Spinal cord (tissue), 10 donors: ENCODE measurements around the gene ATP10A. TPM values are rescaled to one million over a fixed set of nuclear protein-coding genes. Genes with fewer than 3 reads are reported as not detected.
A peak's percentile ranks its signal among the peaks of the same experiment; 100 is the strongest.

Source experiments
- DNase-seq, 6 donors: peaks; one replicate each; pipeline versions ENCODE4 v3.0.0 to v3.0.0-alpha.2; 2013 to 2015; ENCODE audit warnings: low spot score in 6 of 6, low read depth in 4 of 6
- H3K27ac ChIP-seq: one replicate; pipeline ENCODE4 v1.5.1; 2013; ENCODE audit warnings: low read depth, low read length, control low read depth
- H3K27me3 ChIP-seq: one replicate; pipeline ENCODE4 v1.6.1; 2013; ENCODE audit warnings: low read length; ENCODE audit not compliant: control insufficient read depth, insufficient read depth
- H3K36me3 ChIP-seq: one replicate; pipeline ENCODE4 v1.6.1; 2013; ENCODE audit warnings: low read length; ENCODE audit not compliant: control insufficient read depth, insufficient read depth
- H3K4me1 ChIP-seq: one replicate; pipeline ENCODE4 v1.6.1; 2013; ENCODE audit warnings: low read length; ENCODE audit not compliant: control insufficient read depth, insufficient read depth
- H3K4me3 ChIP-seq: one replicate; pipeline ENCODE4 v1.5.1; 2013; ENCODE audit warnings: low read depth, low read length, control low read depth
- H3K9me3 ChIP-seq: one replicate; pipeline ENCODE4 v1.6.1; 2013; ENCODE audit warnings: low read length; ENCODE audit not compliant: control insufficient read depth, insufficient read depth
- WGBS: methylation state at CpG from one replicate; pipeline ENCODE4 v1.1.5; 2013; ENCODE audit warnings: missing lambda C conversion rate; ENCODE audit not compliant: insufficient coverage; 5-methylcytosine and 5-hydroxymethylcytosine counted together
- polyA plus RNA-seq, 2 donors: library from polyadenylated mRNA; unstranded; fragments of 120-200 nt; gene quantifications; one replicate each; pipeline ENCODE4 v1.2.1, GENCODE V29; 2013; ENCODE audit not compliant: insufficient read length in 2 of 2
- total RNA-seq, 2 donors: library from RNA; depleted of rRNA in 1 of 2; stranded (reverse); fragments of 120-200 nt in 1 of 2; fragments of >200 nt in 1 of 2; gene quantifications; one replicate each; pipeline versions ENCODE4 v1.2.3 to v1.2.4, GENCODE V29; 2013 to 2014
- donor health status: healthy.

The ATP10A gene
- total and polyA plus RNA-seq, 4 donors, result 3.6 to 5.4 (median 4.4) TPM

DNA sequence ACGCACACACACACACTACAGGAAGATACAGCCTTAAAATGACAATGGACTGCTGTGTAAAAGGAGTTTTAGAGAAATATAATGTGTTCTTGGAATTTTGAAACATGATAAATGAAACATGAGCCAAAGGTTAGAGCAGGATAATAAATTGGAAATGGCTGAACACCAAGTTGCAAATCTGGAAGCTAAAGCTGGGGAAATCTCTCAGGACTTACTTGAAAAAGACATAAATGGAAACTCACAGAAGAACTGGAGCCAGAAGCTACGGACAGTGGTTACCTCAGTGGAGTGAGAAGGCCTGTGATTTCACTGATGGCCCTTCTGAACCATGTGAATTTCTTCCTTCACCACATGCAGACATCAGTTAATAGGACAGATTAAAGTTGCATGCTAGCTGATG lies 37.3 kb upstream of the ATP10A start:
- Histone ChIP-seq H3K27me3 (no peaks in the 10 kb centered on the region), H3K36me3 (no peaks in the 10 kb centered on the region), H3K4me3 (no peak overlapping the region), H3K27ac (no peak overlapping the region), H3K4me1 (no peaks in the 10 kb centered on the region), H3K9me3 (no peaks in the 10 kb centered on the region)
- WGBS, result no CpG with 5 or more reads among the region's 2 CpGs
- DNase-seq, result no peak

DNA sequence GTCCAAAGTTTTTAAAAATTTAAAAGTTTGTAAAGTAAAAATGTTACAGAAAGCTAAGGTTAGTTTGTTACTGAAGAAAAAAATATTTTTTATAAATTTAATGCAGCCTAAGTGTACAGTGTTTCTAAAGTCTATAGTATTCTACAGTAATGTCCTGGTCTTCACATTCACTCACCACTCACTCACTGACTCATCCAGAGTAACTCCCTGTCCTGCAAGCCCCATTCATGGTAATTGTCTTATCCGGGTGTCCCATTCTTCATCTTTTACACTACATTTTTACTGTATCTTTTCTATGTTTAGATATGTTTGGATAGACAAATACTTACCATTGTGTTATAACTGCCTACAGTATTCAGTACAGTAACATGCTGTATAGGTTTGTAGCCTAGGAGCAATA lies 36.7 kb upstream of the ATP10A start:
- WGBS, result no CpG with 5 or more reads among the region's 1 CpG
- H3K4me1 ChIP-seq, result no peaks in the 10 kb centered on the region
- H3K9me3 ChIP-seq, result no peaks in the 10 kb centered on the region
- H3K27me3 ChIP-seq, result no peaks in the 10 kb centered on the region
- no peak overlapping the region for H3K27ac ChIP-seq
- H3K4me3 ChIP-seq, result no peak overlapping the region
- no peaks in the 10 kb centered on the region for H3K36me3 ChIP-seq
- no peak for DNase-seq

DNA sequence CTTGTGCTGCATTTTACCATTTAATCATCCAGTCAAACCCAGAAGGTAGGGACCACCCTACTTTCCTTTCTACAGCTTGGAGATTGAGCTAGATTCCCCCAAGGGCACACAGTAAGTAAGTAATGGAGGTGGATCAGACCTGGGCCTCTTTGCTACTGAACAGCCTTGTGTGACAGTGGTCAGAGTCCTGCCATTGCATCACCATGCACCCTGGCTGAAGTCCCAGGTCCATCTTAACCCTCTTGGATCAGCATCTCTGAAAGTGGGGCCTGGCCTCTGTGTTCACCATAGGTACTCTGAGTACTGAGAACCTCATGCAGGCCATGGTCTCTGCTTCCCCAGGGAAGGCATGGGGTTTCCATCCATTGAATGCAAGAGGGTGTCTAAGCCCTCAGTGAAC lies 34.5 kb upstream of the ATP10A start:
- H3K4me3 ChIP-seq, result no peak overlapping the region
- no peaks in the 10 kb centered on the region for H3K36me3 ChIP-seq
- peaks cover 1% of the 10 kb centered on the region for H3K4me1 ChIP-seq
- H3K27me3 ChIP-seq, result no peaks in the 10 kb centered on the region
- no peak overlapping the region for H3K27ac ChIP-seq
- no peaks in the 10 kb centered on the region for H3K9me3 ChIP-seq
- no peak for DNase-seq

DNA sequence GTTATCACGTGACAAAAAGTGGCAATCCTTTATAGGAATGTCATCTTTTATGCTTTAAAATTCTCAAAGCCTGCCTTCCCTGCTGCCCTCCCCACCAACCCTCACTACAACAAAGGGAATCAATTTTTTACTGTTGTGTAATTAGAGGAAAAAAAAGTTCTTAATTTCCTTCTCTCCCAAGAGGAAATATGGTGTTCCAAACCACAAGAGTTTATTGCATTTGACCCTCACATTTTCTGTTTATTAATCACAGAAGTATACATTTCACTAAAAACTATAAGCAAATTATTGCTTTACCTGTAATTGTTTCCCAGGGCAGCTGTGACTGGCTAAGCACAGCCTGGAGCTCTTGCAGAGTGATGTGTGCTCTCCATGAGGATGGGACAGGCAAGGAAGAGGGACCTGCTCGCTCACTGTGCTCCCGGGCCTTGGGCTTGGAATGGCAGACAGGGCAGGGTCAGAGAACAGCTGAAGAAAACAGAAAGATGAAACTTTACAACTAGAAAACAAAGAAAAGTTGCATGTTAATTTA lies 31.3 kb upstream of the ATP10A start:
- DNase-seq, result no peak
- no CpG with 5 or more reads among the region's 3 CpGs for WGBS

DNA sequence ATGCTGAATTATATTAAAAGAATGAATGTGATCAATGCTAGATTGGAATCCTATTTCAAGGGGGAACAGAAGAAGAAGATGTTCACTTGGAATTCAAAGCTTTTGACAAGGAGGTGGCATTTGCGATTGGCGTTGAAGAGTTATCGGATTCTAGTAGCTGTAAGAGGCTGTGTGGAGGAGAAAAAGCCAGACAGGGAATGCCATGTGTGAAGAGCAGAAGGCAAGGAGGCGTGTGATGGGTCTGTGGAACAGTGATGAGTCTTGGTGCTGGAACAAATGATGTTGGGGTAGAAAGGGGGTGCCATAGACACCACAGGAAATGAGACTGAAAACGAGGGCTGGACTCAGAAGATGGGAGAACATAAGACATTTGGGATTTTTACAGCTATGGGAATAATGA lies 30.5 kb upstream of the ATP10A start:
- H3K4me3 ChIP-seq, result no peak overlapping the region

More for the DNA sequence above, 31.3 kb upstream of the ATP10A start:
- Histone ChIP-seq H3K4me3 (no peak overlapping the region), H3K9me3 (no peaks in the 10 kb centered on the region), H3K4me1 (peaks cover 3% of the 10 kb centered on the region), H3K27me3 (no peaks in the 10 kb centered on the region), H3K27ac (no peak overlapping the region), H3K36me3 (no peaks in the 10 kb centered on the region)

DNA sequence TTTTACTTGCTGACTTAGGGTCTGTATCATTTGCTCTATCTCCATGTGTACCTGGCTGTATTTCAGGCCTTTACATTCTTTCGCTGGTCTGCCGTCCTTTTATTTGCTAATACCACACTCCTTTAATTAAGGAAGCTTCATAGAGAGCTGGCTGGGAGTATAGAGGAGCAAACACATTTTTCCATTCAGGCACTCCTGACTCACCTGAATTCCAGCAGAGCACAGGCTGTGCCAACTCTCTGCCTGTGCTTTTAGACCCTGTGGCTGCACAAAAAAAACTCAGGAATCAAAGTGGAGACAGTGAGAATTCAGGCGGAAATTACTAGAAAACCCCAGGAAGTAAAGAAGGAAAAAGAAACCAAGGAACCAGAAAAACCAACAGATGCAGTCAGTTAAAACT lies 29.0 kb upstream of the ATP10A start:
- DNase-seq, result no peak
- Histone ChIP-seq H3K4me1 (peaks cover 3% of the 10 kb centered on the region), H3K27me3 (no peaks in the 10 kb centered on the region), H3K27ac (no peak overlapping the region), H3K9me3 (no peaks in the 10 kb centered on the region), H3K4me3 (no peak overlapping the region), H3K36me3 (no peaks in the 10 kb centered on the region)
- 0% methylated on average over 1 of the region's 3 CpGs for WGBS

More for the DNA sequence above, 30.5 kb upstream of the ATP10A start:
- DNase-seq, result no peak
- Histone ChIP-seq H3K27me3 (no peaks in the 10 kb centered on the region), H3K9me3 (no peaks in the 10 kb centered on the region), H3K4me1 (peaks cover 3% of the 10 kb centered on the region), H3K27ac (no peak overlapping the region), H3K36me3 (no peaks in the 10 kb centered on the region)
- 92% methylated on average over 5 of the region's 5 CpGs for WGBS

DNA sequence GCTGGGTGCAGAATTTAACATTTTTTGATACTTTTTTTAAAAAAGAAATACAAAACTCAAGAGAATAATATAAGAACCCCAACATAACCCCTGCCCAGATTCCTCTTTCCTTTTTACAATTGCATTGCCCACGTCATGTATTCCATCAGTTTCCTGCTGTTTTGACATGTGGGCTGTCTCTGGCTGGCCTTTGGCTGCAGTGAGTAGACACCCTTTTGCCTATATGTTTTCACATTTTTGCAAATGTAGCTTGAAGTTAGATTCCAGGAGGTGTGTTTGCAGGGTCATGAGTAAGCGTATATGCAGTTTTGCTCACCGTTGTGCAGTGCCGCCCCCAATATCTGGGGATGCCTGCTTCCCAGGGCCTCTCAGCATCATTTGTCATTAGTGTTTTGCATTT lies 28.0 kb upstream of the ATP10A start:
- Histone ChIP-seq H3K4me1 (peaks cover 3% of the 10 kb centered on the region), H3K27ac (no peak overlapping the region), H3K4me3 (no peak overlapping the region), H3K9me3 (no peaks in the 10 kb centered on the region), H3K27me3 (no peaks in the 10 kb centered on the region), H3K36me3 (no peaks in the 10 kb centered on the region)
- DNase-seq, result no peak
- 83% methylated on average over 4 of the region's 4 CpGs for WGBS

DNA sequence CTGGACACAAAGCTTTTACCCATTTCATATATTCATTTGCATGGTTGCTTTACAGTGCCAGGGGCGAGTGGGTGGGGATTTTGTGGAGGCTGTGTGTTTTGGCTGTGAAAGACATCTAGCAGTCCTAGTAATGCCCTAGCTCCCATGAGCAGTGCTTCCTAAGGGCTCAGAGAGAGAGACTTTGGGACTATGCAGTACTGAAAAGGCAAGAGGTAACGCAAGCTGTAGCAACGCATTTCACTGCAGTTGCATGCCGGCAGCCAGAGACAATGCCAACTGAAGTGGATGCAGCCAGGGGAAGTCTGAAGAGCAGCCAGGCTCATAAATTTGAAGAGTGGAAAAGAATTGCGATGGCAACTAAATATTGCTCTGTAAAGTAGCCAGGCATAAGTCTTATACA lies 27.4 kb upstream of the ATP10A start:
- DNase-seq, result peak in 3 of 6 donors; percentile 8 to 79 (median 54)
- WGBS, result 22% methylated on average over 3 of the region's 5 CpGs
- H3K4me1 ChIP-seq, result peaks cover 3% of the 10 kb centered on the region
- H3K4me3 ChIP-seq, result no peak overlapping the region
- H3K27me3 ChIP-seq, result no peaks in the 10 kb centered on the region
- no peaks in the 10 kb centered on the region for H3K9me3 ChIP-seq
- no peak overlapping the region for H3K27ac ChIP-seq
- no peaks in the 10 kb centered on the region for H3K36me3 ChIP-seq

DNA sequence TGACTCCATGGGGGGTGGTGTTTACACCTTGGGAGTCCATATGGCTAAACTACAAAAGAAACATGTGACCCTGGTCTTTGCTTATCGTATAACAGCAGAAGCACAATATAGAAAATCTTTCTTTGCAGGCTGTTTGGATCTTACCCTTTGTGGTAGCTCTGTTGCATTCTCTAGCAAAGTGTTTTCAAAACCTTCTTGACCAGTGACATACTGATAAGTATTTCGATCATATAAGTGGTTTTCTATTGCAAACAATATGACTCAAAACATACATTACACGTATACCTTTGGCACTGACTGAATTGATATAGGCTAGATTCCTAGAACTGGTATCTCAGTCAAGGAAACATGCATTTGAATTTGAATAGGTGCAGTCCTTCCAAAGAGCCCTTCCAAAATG lies 24.7 kb upstream of the ATP10A start:
- no peak for DNase-seq
- Histone ChIP-seq H3K4me1 (peaks cover 3% of the 10 kb centered on the region), H3K36me3 (no peaks in the 10 kb centered on the region), H3K4me3 (no peak overlapping the region), H3K9me3 (no peaks in the 10 kb centered on the region), H3K27me3 (no peaks in the 10 kb centered on the region), H3K27ac (no peak overlapping the region)
- no CpG with 5 or more reads among the region's 3 CpGs for WGBS

DNA sequence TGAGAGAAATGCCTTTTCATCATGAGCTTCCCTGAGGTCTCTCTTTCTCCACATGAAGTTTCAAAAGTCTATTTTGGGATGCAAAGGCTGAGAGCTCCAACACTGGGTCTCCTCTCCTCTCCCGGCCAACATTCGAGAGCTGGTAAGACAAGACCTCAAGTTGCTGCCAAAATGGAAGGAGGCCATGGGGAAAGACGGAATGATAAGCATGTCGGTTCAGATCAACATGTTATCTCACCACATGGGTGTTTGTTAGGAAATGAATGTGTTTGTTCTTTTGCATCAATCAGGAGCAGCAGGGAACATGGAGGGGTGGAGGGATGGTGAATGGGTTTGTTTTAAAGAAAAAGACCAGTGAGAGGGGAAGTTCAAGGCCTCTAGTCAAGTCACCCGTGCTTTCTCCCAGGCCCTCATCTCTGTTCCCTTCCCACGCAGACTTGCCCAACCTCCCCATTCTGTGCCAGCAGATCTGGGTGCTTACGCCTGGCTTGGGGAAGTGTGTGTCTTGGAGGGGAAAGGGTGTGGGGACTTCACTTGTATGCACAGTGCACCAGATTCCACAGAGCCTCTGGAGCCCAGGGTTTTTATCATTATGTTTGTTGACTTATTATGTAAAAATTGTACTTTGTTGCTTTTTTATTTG lies 23.5 kb upstream of the ATP10A start:
- DNase-seq, result peak in 1 of 6 donors; percentile 79
- no peaks in the 10 kb centered on the region for H3K4me1 ChIP-seq
- H3K27ac ChIP-seq, result no peak overlapping the region
- H3K4me3 ChIP-seq, result no peak overlapping the region
- no peaks in the 10 kb centered on the region for H3K9me3 ChIP-seq
- 81% methylated on average over 4 of the region's 7 CpGs for WGBS
- no peaks in the 10 kb centered on the region for H3K27me3 ChIP-seq
- no peaks in the 10 kb centered on the region for H3K36me3 ChIP-seq
